Neutrophil (primary cell): Measurements from ENCODE around the gene CEP41.

Experiments used
- H3K27ac ChIP-seq: fragments of 200-600 bp; sonication (generic); 2 replicates; pipeline ENCODE4 v1.5.1; 2016; ENCODE audit warnings: mild to moderate bottlenecking, moderate library complexity
- H3K27me3 ChIP-seq: fragments of 200-600 bp; sonication (generic); 2 replicates; pipeline ENCODE4 v1.6.0; 2016; ENCODE audit warnings: mild to moderate bottlenecking
- H3K36me3 ChIP-seq: fragments of 200-600 bp; sonication (generic); 2 replicates; pipeline ENCODE4 v1.5.1; 2017
- H3K4me1 ChIP-seq, 2 experiments: fragments of 200-600 bp in 1 of 2; sonication (generic) in 1 of 2; 1 replicate in 1 of 2; 2 replicates in 1 of 2; pipeline versions ENCODE4 v1.5.1 to v1.6.1; 2013 to 2016; ENCODE audit warnings: low read depth in 1 of 2, low read length in 1 of 2, mild to moderate bottlenecking in 1 of 2, moderate library complexity in 1 of 2; ENCODE audit not compliant: control insufficient read depth in 1 of 2, insufficient read depth in 1 of 2
- H3K4me3 ChIP-seq, 2 experiments: fragments of 200-600 bp in 1 of 2; sonication (generic) in 1 of 2; 1 replicate in 1 of 2; 2 replicates in 1 of 2; pipeline ENCODE4 v1.5.1; 2013 to 2016; ENCODE audit warnings: low read depth in 1 of 2, low read length in 1 of 2, mild to moderate bottlenecking in 1 of 2, moderate library complexity in 1 of 2
- H3K9me3 ChIP-seq: fragments of 200-600 bp; sonication (generic); 2 replicates; pipeline ENCODE4 v1.5.1; 2016
- TF ChIP-seq, protein P1 (sequence below): fragments of 200-600 bp; sonication (generic); IDR thresholded peaks from 2 replicates; pipeline ENCODE4 v1.5.1; 2016; ENCODE audit warnings: antibody characterized with exemption

CEP41 gene

GRCh38 chr7:130426564-130426963 is 14.3 kb downstream of the CEP41 start:
- Histone ChIP-seq H3K9me3 (no peaks in the 10 kb centered on the region), H3K27ac (no peak overlapping the region), H3K36me3 (no peaks in the 10 kb centered on the region), H3K4me3 (no peak overlapping the region), H3K4me1 (peaks cover 6% of the 10 kb centered on the region in 2 experiments), H3K27me3 (no peaks in the 10 kb centered on the region)
- TF ChIP-seq, protein P1, sequence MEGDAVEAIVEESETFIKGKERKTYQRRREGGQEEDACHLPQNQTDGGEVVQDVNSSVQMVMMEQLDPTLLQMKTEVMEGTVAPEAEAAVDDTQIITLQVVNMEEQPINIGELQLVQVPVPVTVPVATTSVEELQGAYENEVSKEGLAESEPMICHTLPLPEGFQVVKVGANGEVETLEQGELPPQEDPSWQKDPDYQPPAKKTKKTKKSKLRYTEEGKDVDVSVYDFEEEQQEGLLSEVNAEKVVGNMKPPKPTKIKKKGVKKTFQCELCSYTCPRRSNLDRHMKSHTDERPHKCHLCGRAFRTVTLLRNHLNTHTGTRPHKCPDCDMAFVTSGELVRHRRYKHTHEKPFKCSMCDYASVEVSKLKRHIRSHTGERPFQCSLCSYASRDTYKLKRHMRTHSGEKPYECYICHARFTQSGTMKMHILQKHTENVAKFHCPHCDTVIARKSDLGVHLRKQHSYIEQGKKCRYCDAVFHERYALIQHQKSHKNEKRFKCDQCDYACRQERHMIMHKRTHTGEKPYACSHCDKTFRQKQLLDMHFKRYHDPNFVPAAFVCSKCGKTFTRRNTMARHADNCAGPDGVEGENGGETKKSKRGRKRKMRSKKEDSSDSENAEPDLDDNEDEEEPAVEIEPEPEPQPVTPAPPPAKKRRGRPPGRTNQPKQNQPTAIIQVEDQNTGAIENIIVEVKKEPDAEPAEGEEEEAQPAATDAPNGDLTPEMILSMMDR, result no peak

DNA sequence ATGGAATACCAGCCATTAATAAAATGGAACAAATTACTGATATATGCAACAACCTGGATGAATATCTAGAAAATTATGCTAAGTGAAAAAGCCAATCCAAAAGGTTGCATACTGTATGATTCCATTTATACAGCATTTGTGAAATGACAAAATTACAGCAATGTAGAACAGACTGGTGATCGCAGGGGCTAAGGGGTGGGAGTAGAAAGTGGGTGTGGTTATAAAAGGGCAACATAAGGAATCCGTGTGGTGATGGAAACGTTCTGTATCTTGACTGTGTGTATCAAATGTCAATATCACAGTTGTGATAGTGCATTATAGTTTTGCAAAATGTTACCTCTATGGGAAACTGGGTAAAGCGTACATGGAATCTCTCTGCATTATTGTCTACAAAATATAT is 15.0 kb downstream of the CEP41 start:
- no peak overlapping the region for H3K4me3 ChIP-seq
- TF ChIP-seq, protein P1, result no peak

GRCh38 chr7:130423501-130424037 is 17.2 kb downstream of the CEP41 start:
- Histone ChIP-seq H3K27ac (no peak overlapping the region), H3K4me3 (no peak overlapping the region), H3K27me3 (no peaks in the 10 kb centered on the region), H3K36me3 (no peaks in the 10 kb centered on the region), H3K4me1 (peaks cover 10 to 13% of the 10 kb centered on the region in 2 experiments), H3K9me3 (no peaks in the 10 kb centered on the region)
- TF ChIP-seq, protein P1, result no peak

More for the DNA sequence above, 15.0 kb downstream of the CEP41 start:
- Histone ChIP-seq H3K27me3 (no peaks in the 10 kb centered on the region), H3K27ac (no peak overlapping the region), H3K4me1 (no peaks in the 10 kb centered on the region), H3K36me3 (no peaks in the 10 kb centered on the region), H3K9me3 (no peaks in the 10 kb centered on the region)

DNA sequence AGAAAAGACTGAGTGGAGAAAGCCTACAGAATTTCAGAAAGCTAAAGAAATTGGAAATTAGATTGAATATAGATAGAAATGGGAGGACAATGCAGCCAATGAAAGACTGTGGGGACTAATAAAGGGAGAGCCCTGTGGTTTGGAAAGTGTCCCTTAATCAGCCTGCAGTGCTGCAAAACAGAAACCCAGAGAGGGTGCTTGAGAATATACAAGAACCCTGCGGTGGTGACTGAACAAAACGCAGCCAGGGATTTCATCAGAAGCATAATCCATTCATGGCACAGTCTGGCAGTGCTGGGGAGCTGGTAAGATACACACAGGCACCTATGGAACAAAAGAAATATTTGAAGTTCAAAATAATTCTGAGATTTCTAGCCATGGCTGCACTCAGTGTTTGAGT is 19.1 kb downstream of the CEP41 start:
- peaks cover 5% of the 10 kb centered on the region for H3K27me3 ChIP-seq
- no peaks in the 10 kb centered on the region for H3K36me3 ChIP-seq
- no peaks in the 10 kb centered on the region for H3K9me3 ChIP-seq
- H3K4me3 ChIP-seq, result no peak overlapping the region
- TF ChIP-seq, protein P1, result no peak
- H3K27ac ChIP-seq, result no peak overlapping the region
- H3K4me1 ChIP-seq, result peaks cover 10 to 26% of the 10 kb centered on the region in 2 experiments

GRCh38 chr7:130420943-130421578 is 19.8 kb downstream of the CEP41 start:
- H3K9me3 ChIP-seq, result no peaks in the 10 kb centered on the region
- no peak overlapping the region for H3K27ac ChIP-seq
- peaks cover 5% of the 10 kb centered on the region for H3K27me3 ChIP-seq
- H3K4me1 ChIP-seq, result peaks cover 10 to 26% of the 10 kb centered on the region in 2 experiments
- TF ChIP-seq, protein P1, result no peak
- H3K36me3 ChIP-seq, result no peaks in the 10 kb centered on the region
- H3K4me3 ChIP-seq, result no peak overlapping the region
